A549 (cell line): Measurements from ENCODE around the gene HPCAL1. TPM values are rescaled to one million over a fixed set of nuclear protein-coding genes. Genes with fewer than 3 reads are reported as not detected.

Experiments used
- ATAC-seq, 2 experiments: fragments of 200-7000 bp in 1 of 2; fragments of >200 bp in 1 of 2; cut with Nextera tagmentation in 1 of 2; cut with Tn5 transposase in 1 of 2; 3 replicates each; pipeline versions ENCODE4 v1.8.0 to v1.9.1; 2018 to 2020; ENCODE audit warnings: mild to moderate bottlenecking in 1 of 2, moderate library complexity in 1 of 2
- CTCF ChIA-PET: fragments of 300-600 bp; sonication (Branson Sonifier 250); formaldehyde crosslinking; extraction: SDS; loops from one replicate; lab custom pipeline; 2021; ENCODE audit warnings: antibody characterized with exemption, inconsistent platforms; lab: Yijun Ruan, JAX
- POLR2A ChIA-PET: fragments of 350-600 bp; formaldehyde crosslinking; extraction: SDS; loops from one replicate; lab custom pipeline; 2021; ENCODE audit warnings: antibody characterized with exemption, inconsistent platforms; lab: Yijun Ruan, JAX
- DNase-seq, 2 experiments: peaks; one replicate each; pipeline versions ENCODE4 v3.0.0 to v3.0.0-alpha.2; 2011 to 2016; ENCODE audit warnings: low read depth in 1 of 2, low spot score in 1 of 2
- FAIRE-seq: peaks from 2 replicates; lab custom pipeline; 2011; peaks lifted over from hg19 to GRCh38; lab: Jason Lieb, UNC
- H3K27ac ChIP-seq, 2 experiments: fragments of >200 bp; sonication (Bioruptor Twin); formaldehyde crosslinking; 3 replicates each; pipeline ENCODE4 v1.5.1; 2016 to 2017
- H3K4me1 ChIP-seq: fragments of >200 bp; sonication (Bioruptor Twin); formaldehyde crosslinking; 3 replicates; pipeline ENCODE4 v1.6.1; 2016
- H3K4me2 ChIP-seq: fragments of >200 bp; sonication (Bioruptor Twin); formaldehyde crosslinking; 3 replicates; pipeline ENCODE4 v1.6.1; 2016
- H3K4me3 ChIP-seq: fragments of >200 bp; sonication (Bioruptor Twin); formaldehyde crosslinking; 3 replicates; pipeline ENCODE4 v1.5.1; 2016
- H3K9me3 ChIP-seq: fragments of >200 bp; sonication (Bioruptor Twin); formaldehyde crosslinking; 3 replicates; pipeline ENCODE4 v1.6.1; 2016
- BHLHE40 ChIP-seq: IDR thresholded peaks from 2 replicates; pipeline ENCODE4 v1.6.1; 2012; ENCODE audit warnings: low read depth, low read length, inconsistent platforms
- CBX2 ChIP-seq: fragments of 200-600 bp; sonication (generic); IDR thresholded peaks from 2 replicates; pipeline ENCODE4 v1.6.1; 2016; ENCODE audit warnings: low read depth, mild to moderate bottlenecking, borderline replicate concordance
- CBX8 ChIP-seq: fragments of 200-600 bp; sonication (generic); IDR thresholded peaks from 2 replicates; pipeline ENCODE4 v1.6.1; 2016
- CHD4 ChIP-seq: fragments of 200-600 bp; sonication (generic); IDR thresholded peaks from 2 replicates; pipeline ENCODE4 v1.6.1; 2016; ENCODE audit warnings: antibody characterized with exemption, mild to moderate bottlenecking, borderline replicate concordance
- FOSB ChIP-seq: fragments of 250-450 bp; sonication (Bioruptor Pico); IDR thresholded peaks from 2 replicates; pipeline ENCODE4 v1.5.0; 2020; ENCODE audit warnings: mild to moderate bottlenecking, moderate library complexity
- FOSL2 ChIP-seq, 2 experiments: fragments of 450-650 bp in 1 of 2; fragments of >200 bp in 1 of 2; sonication (Bioruptor Twin) in 1 of 2; formaldehyde crosslinking; IDR thresholded peaks; 2 replicates each; pipeline versions ENCODE4 v1.5.0 to v1.6.1; 2016 to 2020; ENCODE audit warnings: mild to moderate bottlenecking in 1 of 2, moderate library complexity in 1 of 2
- FOXS1 ChIP-seq: fragments of 250-450 bp; sonication (Bioruptor Pico); IDR thresholded peaks from 2 replicates; pipeline ENCODE4 v1.5.0; 2020; ENCODE audit warnings: mild to moderate bottlenecking, moderate library complexity
- HDAC2 ChIP-seq: fragments of 200-600 bp; sonication (generic); IDR thresholded peaks from 2 replicates; pipeline ENCODE4 v1.6.1; 2016
- HOXB13 ChIP-seq: fragments of 250-450 bp; sonication (Bioruptor Pico); IDR thresholded peaks from 2 replicates; pipeline ENCODE4 v1.5.0; 2020; ENCODE audit warnings: low read depth, mild to moderate bottlenecking, moderate library complexity
- POLR2AphosphoS2 ChIP-seq: conservative IDR thresholded peaks from 2 replicates; pipeline ENCODE4 v1.6.1; 2012; ENCODE audit warnings: low read length, improper control_type of control experiment, inconsistent platforms
- RAD21 ChIP-seq, 2 experiments: fragments of >200 bp in 1 of 2; sonication (Bioruptor Twin) in 1 of 2; formaldehyde crosslinking in 1 of 2; IDR thresholded peaks in 1 of 2; conservative IDR thresholded peaks in 1 of 2; 2 replicates in 1 of 2; 3 replicates in 1 of 2; pipeline ENCODE4 v1.6.1; 2012 to 2018; ENCODE audit warnings: inconsistent platforms in 1 of 2
- RCOR1 ChIP-seq: fragments of 150-350 bp; IDR thresholded peaks from 2 replicates; pipeline ENCODE4 v1.6.1; 2014; ENCODE audit warnings: antibody characterized with exemption, low read length, low read depth
- RFX5 ChIP-seq: fragments of 450-650 bp; IDR thresholded peaks from 2 replicates; pipeline ENCODE4 v1.7.1; 2014; ENCODE audit warnings: antibody characterized with exemption, mild to moderate bottlenecking, moderate library complexity
- TP53 ChIP-seq: fragments of 250-450 bp; sonication (Bioruptor Pico); IDR thresholded peaks from 2 replicates; pipeline ENCODE4 v1.5.0; 2021; ENCODE audit warnings: mild to moderate bottlenecking, moderate library complexity
- ZSCAN20 ChIP-seq: fragments of 250-450 bp; sonication (Bioruptor Pico); IDR thresholded peaks from 2 replicates; pipeline ENCODE4 v1.8.0; 2022; ENCODE audit warnings: mild to moderate bottlenecking, moderate library complexity
- WGBS: methylation state at CpG from one replicate; pipeline ENCODE4 v1.1.6; 2017; ENCODE audit errors: missing lambda C conversion rate; 5-methylcytosine and 5-hydroxymethylcytosine counted together
- polyA plus RNA-seq, 4 experiments: library from polyadenylated mRNA; depleted of rRNA in 3 of 4; stranded (reverse); fragments of >200 nt; fragmentation: RNase III in 1 of 4; extraction: RNeasy Plus Mini Kit Qiagen cat#74134 plus additional on column Dnase treatment in 1 of 4; gene quantifications; 2 replicates in 3 of 4; 3 replicates in 1 of 4; pipeline ENCODE4 v1.2.3, GENCODE V29; 2011 to 2017
- TF ChIP-seq, protein P1 (sequence below): IDR thresholded peaks from 2 replicates; pipeline ENCODE4 v1.6.1; 2012
- TF ChIP-seq, protein P2 (sequence below): IDR thresholded peaks from 2 replicates; pipeline ENCODE4 v1.6.1; 2012
- TF ChIP-seq, protein P3 (sequence below): fragments of 450-650 bp; IDR thresholded peaks from 2 replicates; pipeline ENCODE4 v1.6.1; 2014; ENCODE audit warnings: antibody characterized with exemption

The HPCAL1 gene
- polyA plus RNA-seq, 2 of the 4 experiments (the other 2 are of a cell fraction), result 44.4 to 66.4 TPM

DNA sequence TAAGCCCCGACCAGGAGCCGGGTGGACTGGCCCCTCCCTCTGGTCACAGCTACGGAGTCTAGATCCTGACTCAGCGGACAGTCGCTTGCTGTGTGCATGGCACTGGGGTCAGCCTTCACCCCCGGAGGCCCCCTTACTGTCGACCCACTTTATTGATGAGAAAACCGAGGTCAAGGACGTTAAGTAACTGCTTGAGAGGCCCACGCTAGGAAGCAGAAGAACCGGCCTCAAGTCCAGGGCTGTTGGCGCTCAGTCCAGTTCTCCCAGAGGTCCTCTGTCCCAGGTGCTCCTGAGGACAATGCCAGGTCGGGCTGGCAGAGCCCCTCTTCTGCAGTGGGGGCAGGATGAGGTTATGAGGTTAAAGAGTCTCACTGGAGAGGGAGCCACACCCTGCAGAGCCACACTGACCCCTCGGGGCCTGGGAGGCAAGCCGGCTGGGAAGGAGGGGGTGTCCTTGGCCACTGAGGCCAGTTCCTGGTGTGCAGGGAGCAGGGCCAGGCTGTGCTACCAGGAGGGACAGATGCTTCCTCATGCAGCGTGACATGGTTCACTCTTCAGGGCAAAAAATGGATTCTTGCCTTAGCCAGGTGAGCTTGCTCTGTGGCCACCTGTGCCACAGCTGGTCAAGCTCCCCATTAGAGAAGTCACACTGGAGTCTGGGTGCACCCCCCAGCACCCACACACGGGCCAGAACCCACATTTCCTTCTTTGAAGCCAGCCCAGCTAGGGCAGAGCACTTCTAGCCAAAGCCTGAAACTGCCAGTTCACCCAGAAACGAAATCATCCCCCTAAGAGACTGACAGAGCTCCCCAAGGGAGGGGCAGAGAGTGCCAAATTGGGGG, 47.3 kb upstream of the HPCAL1 start:
- CTCF ChIA-PET, result interaction anchor here (0.9 to 3.1 kb wide), 3 partner anchors 131 to 180 kb away, joined by 3 to 9 read pairs (median 3); no protein-coding TSS in a partner anchor
- no peak for DNase-seq
- peaks cover 25% of the 10 kb centered on the region for H3K4me1 ChIP-seq
- 77% methylated on average over 18 of the region's 18 CpGs for WGBS
- no peak for FAIRE-seq
- H3K9me3 ChIP-seq, result peaks cover 7% of the 10 kb centered on the region; the same call in 2 of the 3 replicates
- H3K27ac ChIP-seq, result peak overlapping the region; percentile 31 to 63; a peak in 3 of 6 replicates
- POLR2A ChIA-PET, result no interaction called here
- no peak overlapping the region for H3K4me2 ChIP-seq
- ATAC-seq, result peak in 1 of 2 experiments; percentile 10; a peak in 1 of 6 replicates
- TF ChIP-seq FOXS1 (CRISPR knock-in tag) (no peak), ZSCAN20 (no peak), CHD4 (no peak), CBX8 (no peak)
- TF ChIP-seq, protein P1, sequence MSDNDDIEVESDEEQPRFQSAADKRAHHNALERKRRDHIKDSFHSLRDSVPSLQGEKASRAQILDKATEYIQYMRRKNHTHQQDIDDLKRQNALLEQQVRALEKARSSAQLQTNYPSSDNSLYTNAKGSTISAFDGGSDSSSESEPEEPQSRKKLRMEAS, result no peak
- H3K4me3 ChIP-seq, result no peak overlapping the region

DNA sequence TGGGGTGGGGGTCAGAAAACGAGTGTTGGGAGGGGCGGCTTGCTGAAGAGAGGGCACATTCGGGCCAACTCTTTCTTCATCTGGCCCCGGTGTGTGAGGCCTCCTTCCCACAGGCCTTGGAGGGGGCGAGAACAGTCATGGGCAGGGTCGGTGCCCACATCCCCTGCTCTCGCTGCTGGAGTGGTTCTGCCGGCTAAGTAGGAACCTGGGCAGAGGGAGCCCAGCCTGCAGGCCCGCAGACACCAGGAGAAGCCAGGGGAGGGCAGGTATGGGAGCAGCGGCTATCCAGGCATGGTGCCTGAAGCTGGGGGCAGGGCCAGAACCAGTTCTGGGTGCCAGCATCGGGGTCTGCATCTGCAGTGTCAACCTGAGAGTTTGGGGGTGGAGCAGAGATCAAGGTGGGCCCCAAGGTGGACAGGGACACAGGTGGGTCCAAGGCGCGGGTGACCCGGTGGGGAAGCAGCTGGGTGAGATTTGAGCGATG, 46.6 kb upstream of the HPCAL1 start:
- no peak overlapping the region for H3K4me2 ChIP-seq
- WGBS, result 81% methylated on average over 14 of the region's 15 CpGs
- FAIRE-seq (no peak), ATAC-seq (no peak), DNase-seq (no peak)
- ChIA-PET POLR2A (no interaction called here), CTCF (interaction anchor here (0.9 to 3.1 kb wide), 3 partner anchors 131 to 179 kb away, joined by 3 to 9 read pairs (median 3); no protein-coding TSS in a partner anchor)
- TF ChIP-seq HOXB13 (CRISPR knock-in tag), result no peak
- no peak for TF ChIP-seq CBX2
- no peak for TF ChIP-seq FOSL2 (IDR thresholded peaks at IDR 0.05)
- no peak for TF ChIP-seq FOSL2 (CRISPR knock-in tag; IDR thresholded peaks at IDR 0.05)
- no peak for TF ChIP-seq FOSB (CRISPR knock-in tag)
- TF ChIP-seq, protein P2, sequence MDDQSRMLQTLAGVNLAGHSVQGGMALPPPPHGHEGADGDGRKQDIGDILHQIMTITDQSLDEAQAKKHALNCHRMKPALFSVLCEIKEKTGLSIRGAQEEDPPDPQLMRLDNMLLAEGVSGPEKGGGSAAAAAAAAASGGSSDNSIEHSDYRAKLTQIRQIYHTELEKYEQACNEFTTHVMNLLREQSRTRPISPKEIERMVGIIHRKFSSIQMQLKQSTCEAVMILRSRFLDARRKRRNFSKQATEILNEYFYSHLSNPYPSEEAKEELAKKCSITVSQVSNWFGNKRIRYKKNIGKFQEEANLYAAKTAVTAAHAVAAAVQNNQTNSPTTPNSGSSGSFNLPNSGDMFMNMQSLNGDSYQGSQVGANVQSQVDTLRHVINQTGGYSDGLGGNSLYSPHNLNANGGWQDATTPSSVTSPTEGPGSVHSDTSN, result no peak
- no peak for TF ChIP-seq BHLHE40
- no peak for TF ChIP-seq TP53 (CRISPR knock-in tag)
- no peak for TF ChIP-seq RAD21 (conservative IDR thresholded peaks at IDR 0.05 in 1 of 2, IDR thresholded peaks at IDR 0.05 in 1 of 2)
- TF ChIP-seq, protein P1, result no peak
- TF ChIP-seq RCOR1, result no peak
- TF ChIP-seq HDAC2, result no peak
- peaks cover 25% of the 10 kb centered on the region for H3K4me1 ChIP-seq
- peak overlapping the region in 1 of 2 experiments; percentile 31; a peak in 2 of 6 replicates for H3K27ac ChIP-seq
- 0 out of 3 replicates have a peak, but pooled peaks cover 3% of the 10 kb centered on the region for H3K9me3 ChIP-seq
- H3K4me3 ChIP-seq, result no peak overlapping the region

DNA sequence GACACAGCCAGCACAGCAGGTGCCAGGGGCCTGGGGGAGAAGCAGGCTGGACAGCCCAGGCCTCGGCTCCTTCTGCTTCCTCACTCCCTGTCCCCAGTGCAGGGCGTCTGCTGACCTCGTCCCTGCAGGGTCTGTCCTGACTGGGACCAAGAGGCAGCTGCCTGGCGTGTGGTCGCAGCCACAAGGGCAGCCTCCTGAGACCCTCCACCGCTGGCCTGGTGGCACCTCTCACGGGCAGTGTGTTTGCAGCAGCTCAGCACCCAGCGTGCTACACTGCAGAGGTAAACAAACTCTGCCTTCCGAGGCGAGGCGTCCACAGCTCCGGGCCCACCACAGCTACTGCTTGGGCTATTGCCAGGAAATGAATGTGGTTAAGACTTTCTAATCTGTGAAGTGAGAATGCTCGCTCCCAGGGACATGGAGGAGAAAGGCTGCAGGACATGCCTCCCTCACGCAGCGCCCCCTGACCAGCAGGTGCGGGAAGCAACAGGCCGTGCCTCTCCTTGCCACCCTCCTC, 46.1 kb upstream of the HPCAL1 start:
- 0 out of 3 replicates have a peak, but pooled peaks cover 2% of the 10 kb centered on the region for H3K9me3 ChIP-seq
- ChIA-PET CTCF (interaction anchor here (0.8 to 3.1 kb wide), 3 partner anchors 114 to 179 kb away, joined by 3 to 9 read pairs (median 3); no protein-coding TSS in a partner anchor), POLR2A (no interaction called here)
- FAIRE-seq, result no peak
- no peak for TF ChIP-seq RFX5
- TF ChIP-seq TP53 (CRISPR knock-in tag), result no peak
- TF ChIP-seq, protein P3, sequence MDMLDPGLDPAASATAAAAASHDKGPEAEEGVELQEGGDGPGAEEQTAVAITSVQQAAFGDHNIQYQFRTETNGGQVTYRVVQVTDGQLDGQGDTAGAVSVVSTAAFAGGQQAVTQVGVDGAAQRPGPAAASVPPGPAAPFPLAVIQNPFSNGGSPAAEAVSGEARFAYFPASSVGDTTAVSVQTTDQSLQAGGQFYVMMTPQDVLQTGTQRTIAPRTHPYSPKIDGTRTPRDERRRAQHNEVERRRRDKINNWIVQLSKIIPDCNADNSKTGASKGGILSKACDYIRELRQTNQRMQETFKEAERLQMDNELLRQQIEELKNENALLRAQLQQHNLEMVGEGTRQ, result no peak
- no peak for TF ChIP-seq POLR2AphosphoS2
- WGBS, result 82% methylated on average over 17 of the region's 17 CpGs
- H3K4me2 ChIP-seq, result no peak overlapping the region
- no peak for ATAC-seq
- no peak overlapping the region for H3K27ac ChIP-seq
- peaks cover 25% of the 10 kb centered on the region for H3K4me1 ChIP-seq
- no peak for DNase-seq
- H3K4me3 ChIP-seq, result no peak overlapping the region
